Transverse colon (tissue), 3 donors: ENCODE results near the gene ELOVL4.

Source experiments
- POLR2A ChIP-seq: fragments of 450-650 bp; IDR thresholded peaks from one replicate; pipeline ENCODE4 v1.6.1; 2016; ENCODE audit warnings: antibody characterized with exemption, mild to moderate bottlenecking, moderate library complexity
- TF ChIP-seq, protein P1 (sequence below), 5 experiments: fragments of 200-600 bp in 3 of 5; fragments of 450-650 bp in 2 of 5; sonication (generic) in 3 of 5; IDR thresholded peaks; 1 replicate in 2 of 5; 2 replicates in 3 of 5; pipeline ENCODE4 v1.5.1; 2016 to 2017; ENCODE audit warnings: antibody characterized with exemption in 5 of 5, inconsistent platforms in 3 of 5, mild to moderate bottlenecking in 2 of 5, moderate library complexity in 1 of 5

- TF ChIP-seq POLR2A: no peak
- TF ChIP-seq, protein P1, sequence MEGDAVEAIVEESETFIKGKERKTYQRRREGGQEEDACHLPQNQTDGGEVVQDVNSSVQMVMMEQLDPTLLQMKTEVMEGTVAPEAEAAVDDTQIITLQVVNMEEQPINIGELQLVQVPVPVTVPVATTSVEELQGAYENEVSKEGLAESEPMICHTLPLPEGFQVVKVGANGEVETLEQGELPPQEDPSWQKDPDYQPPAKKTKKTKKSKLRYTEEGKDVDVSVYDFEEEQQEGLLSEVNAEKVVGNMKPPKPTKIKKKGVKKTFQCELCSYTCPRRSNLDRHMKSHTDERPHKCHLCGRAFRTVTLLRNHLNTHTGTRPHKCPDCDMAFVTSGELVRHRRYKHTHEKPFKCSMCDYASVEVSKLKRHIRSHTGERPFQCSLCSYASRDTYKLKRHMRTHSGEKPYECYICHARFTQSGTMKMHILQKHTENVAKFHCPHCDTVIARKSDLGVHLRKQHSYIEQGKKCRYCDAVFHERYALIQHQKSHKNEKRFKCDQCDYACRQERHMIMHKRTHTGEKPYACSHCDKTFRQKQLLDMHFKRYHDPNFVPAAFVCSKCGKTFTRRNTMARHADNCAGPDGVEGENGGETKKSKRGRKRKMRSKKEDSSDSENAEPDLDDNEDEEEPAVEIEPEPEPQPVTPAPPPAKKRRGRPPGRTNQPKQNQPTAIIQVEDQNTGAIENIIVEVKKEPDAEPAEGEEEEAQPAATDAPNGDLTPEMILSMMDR (IDR thresholded peaks at IDR 0.05): no peak
These were observed 7.5 kb upstream of the ELOVL4 start for GRCh38 chr6:79954849-79955248.
